ENCODE results near the gene GPR25. TPM values are rescaled to one million over a fixed set of nuclear protein-coding genes. Genes with fewer than 3 reads are reported as not detected.
A peak's percentile ranks its signal among the peaks of the same experiment; 100 is the strongest.

Gene GPR25
- total and polyA plus RNA-seq, 10 of the 15 experiments (the other 5 are each of a cell fraction or from before 2014, with no cell fraction given), result not detected

- peak; percentile 78 for TF ChIP-seq ZNF687 (IDR thresholded peaks at IDR 0.05)
- TF ChIP-seq MEF2B (IDR thresholded peaks at IDR 0.05; ENCODE audit: partially characterized antibody, poor library complexity, severe bottlenecking), result peak; percentile 79
- TF ChIP-seq CREM (IDR thresholded peaks at IDR 0.05; ENCODE audit: low read depth), result peak; percentile 27; the same call in 1 of the 2 replicates
- TF ChIP-seq WRNIP1 (IDR thresholded peaks at IDR 0.05; ENCODE audit: borderline replicate concordance, low read depth, low read length), result no peak
- TF ChIP-seq RELB (IDR thresholded peaks at IDR 0.05; ENCODE audit: low read depth), result peak; percentile 21; the same call in 1 of the 2 replicates
- TF ChIP-seq SMARCA5 (IDR thresholded peaks at IDR 0.05), result 0 out of 2 replicates have a peak, but pooled peaks have one; percentile 74
- no peak for TF ChIP-seq FOS (IDR thresholded peaks at IDR 0.05; ENCODE audit: borderline replicate concordance, extremely low read depth, insufficient read length)
- TF ChIP-seq JUNB (IDR thresholded peaks at IDR 0.05), result peak; percentile 46
- TF ChIP-seq KAT2A (conservative IDR thresholded peaks at IDR 0.05; ENCODE audit: control insufficient read depth, low read depth, low read length), result no peak
- TF ChIP-seq TARDBP (IDR thresholded peaks at IDR 0.05; ENCODE audit: borderline replicate concordance), result no peak
- no peak for TF ChIP-seq GATAD2B (conservative IDR thresholded peaks at IDR 0.05; ENCODE audit: low read depth)
- TF ChIP-seq ATF7 (IDR thresholded peaks at IDR 0.05; ENCODE audit: low read depth), result peak; percentile 71
- no peak for TF ChIP-seq NKRF (conservative IDR thresholded peaks at IDR 0.05)
- TF ChIP-seq NBN (IDR thresholded peaks at IDR 0.05), result 0 out of 2 replicates have a peak, but pooled peaks have one; percentile 39
- TF ChIP-seq HDAC2 (IDR thresholded peaks at IDR 0.05), result no peak
- 0 out of 2 replicates have a peak, but pooled peaks have one; percentile 46 for TF ChIP-seq MLLT1 (IDR thresholded peaks at IDR 0.05)
- TF ChIP-seq SIX5 (IDR thresholded peaks at IDR 0.05; ENCODE audit: low read depth, low read length, severe bottlenecking), result no peak
- TF ChIP-seq ZNF24 (IDR thresholded peaks at IDR 0.05), result peak; percentile 73
- peak; percentile 99 for TF ChIP-seq SKIL (IDR thresholded peaks at IDR 0.05; ENCODE audit: low read depth, poor library complexity, severe bottlenecking)
These were observed 32.8 kb downstream of the GPR25 start (continued) for GRCh38 chr1:200905411-200906052.
